Uterus (tissue), 4 donors: Measurements from ENCODE around the gene RPL10A. TPM values are rescaled to one million over a fixed set of nuclear protein-coding genes. Genes with fewer than 3 reads are reported as not detected.

ENCODE experiments used
- DNase-seq, 2 donors: peaks; one replicate each; pipeline ENCODE4 v3.0.0-alpha.2; 2019 to 2020
- H3K27ac ChIP-seq, 2 donors: fragments of 200-600 bp; sonication (generic); 1 replicate in 1 of 2; 2 replicates in 1 of 2; pipeline ENCODE4 v1.5.1; 2016 to 2018
- H3K27me3 ChIP-seq, 2 donors: fragments of 200-600 bp; sonication (generic); one replicate each; pipeline ENCODE4 v1.5.1; 2018 to 2019; ENCODE audit warnings: control low read depth in 1 of 2
- H3K36me3 ChIP-seq, 2 donors: fragments of 200-600 bp; sonication (generic); one replicate each; pipeline ENCODE4 v1.5.1; 2019; ENCODE audit warnings: control low read depth in 1 of 2
- H3K4me1 ChIP-seq, 2 donors: fragments of 200-600 bp; sonication (generic); one replicate each; pipeline ENCODE4 v1.5.1; 2018 to 2019; ENCODE audit warnings: control low read depth in 1 of 2
- H3K4me3 ChIP-seq, 2 donors: fragments of 200-600 bp; sonication (generic); 1 replicate in 1 of 2; 2 replicates in 1 of 2; pipeline ENCODE4 v1.5.1; 2018 to 2019; ENCODE audit warnings: mild to moderate bottlenecking in 1 of 2
- H3K9me3 ChIP-seq, 2 donors: fragments of 200-600 bp; sonication (generic); one replicate each; pipeline ENCODE4 v1.5.1; 2019; ENCODE audit warnings: control low read depth in 1 of 2
- POLR2A ChIP-seq, 2 donors: fragments of 450-650 bp; IDR thresholded peaks; one replicate each; pipeline ENCODE4 v1.6.1; 2016; ENCODE audit warnings: antibody characterized with exemption in 2 of 2, mild to moderate bottlenecking in 1 of 2, moderate library complexity in 1 of 2
- intact Hi-C: fragments of 100-400 bp; cut with DNase I; formaldehyde crosslinking; loops from one replicate; pipeline ENCODE4 v1.15.1; 2023; ENCODE audit warnings: low total_unique reads
- total RNA-seq, 4 donors: library from RNA; depleted of rRNA in 3 of 4; stranded (reverse); fragments of >200 nt in 3 of 4; gene quantifications; one replicate each; pipeline versions ENCODE4 v1.1.0 to v1.2.4, GENCODE V29; 2014 to 2023
- TF ChIP-seq, protein P1 (sequence below), 4 experiments: fragments of 200-600 bp in 2 of 4; fragments of 450-650 bp in 2 of 4; sonication (generic) in 2 of 4; IDR thresholded peaks; one replicate each; pipeline ENCODE4 v1.5.1; 2016 to 2019; ENCODE audit warnings: antibody characterized with exemption in 4 of 4, mild to moderate bottlenecking in 2 of 4, moderate library complexity in 1 of 4
- donor health status: DM: yes; HTN: yes; CAD: no.

The RPL10A gene
- total RNA-seq, 4 donors from 2014 or later: 1,557 to 4,762 (median 2,904) TPM

DNA sequence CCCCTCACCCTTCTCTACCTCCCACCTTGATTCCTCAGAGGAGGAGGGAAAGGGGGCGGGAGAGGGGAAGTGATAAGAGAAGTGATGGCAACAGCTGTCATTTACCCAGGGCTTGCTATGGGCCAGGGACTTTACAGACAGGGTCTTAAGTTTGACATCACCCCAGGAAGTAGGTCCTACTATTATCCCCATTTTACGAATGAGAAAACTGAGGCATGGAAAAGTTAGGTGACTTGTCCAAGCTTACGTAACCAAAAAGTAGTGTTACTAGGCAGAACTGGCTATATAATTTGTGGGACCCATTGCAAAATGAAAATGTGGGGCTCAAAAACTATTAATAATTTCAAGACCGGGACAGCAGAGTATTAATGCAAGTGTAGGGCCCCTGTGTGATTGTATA is 26.6 kb upstream of the RPL10A start:
- TF ChIP-seq, protein P1, sequence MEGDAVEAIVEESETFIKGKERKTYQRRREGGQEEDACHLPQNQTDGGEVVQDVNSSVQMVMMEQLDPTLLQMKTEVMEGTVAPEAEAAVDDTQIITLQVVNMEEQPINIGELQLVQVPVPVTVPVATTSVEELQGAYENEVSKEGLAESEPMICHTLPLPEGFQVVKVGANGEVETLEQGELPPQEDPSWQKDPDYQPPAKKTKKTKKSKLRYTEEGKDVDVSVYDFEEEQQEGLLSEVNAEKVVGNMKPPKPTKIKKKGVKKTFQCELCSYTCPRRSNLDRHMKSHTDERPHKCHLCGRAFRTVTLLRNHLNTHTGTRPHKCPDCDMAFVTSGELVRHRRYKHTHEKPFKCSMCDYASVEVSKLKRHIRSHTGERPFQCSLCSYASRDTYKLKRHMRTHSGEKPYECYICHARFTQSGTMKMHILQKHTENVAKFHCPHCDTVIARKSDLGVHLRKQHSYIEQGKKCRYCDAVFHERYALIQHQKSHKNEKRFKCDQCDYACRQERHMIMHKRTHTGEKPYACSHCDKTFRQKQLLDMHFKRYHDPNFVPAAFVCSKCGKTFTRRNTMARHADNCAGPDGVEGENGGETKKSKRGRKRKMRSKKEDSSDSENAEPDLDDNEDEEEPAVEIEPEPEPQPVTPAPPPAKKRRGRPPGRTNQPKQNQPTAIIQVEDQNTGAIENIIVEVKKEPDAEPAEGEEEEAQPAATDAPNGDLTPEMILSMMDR (IDR thresholded peaks at IDR 0.05): no peak
- no peak for TF ChIP-seq POLR2A (IDR thresholded peaks at IDR 0.05)
- H3K9me3 ChIP-seq: no peaks in the 10 kb centered on the region
- no peak overlapping the region for H3K27ac ChIP-seq
- intact Hi-C loops: no loop called here
- H3K36me3 ChIP-seq: no peaks in the 10 kb centered on the region
- no peak overlapping the region for H3K4me3 ChIP-seq
- H3K27me3 ChIP-seq: no peaks in the 10 kb centered on the region
- DNase-seq: no peak
- no peaks in the 10 kb centered on the region for H3K4me1 ChIP-seq

DNA sequence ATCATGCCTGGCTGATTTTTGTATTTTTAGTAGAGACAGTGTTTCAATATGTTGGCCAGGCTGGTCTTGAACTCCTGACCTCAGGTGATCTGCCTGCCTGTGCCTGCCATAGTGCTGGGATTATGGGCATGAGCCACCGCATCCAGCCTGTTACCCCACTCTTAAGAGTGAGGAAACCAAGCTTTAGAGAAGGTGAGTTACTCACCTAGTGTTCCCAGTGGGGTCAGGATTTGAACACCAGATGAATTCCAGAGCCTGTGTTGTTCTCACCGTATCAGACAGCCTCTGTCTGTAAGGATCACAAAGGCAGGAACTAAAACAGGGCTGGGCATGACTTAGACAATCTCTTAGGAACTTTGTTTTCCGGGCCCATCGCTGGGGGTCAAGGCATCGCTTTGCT is 25.5 kb upstream of the RPL10A start:
- Histone ChIP-seq H3K27ac (no peak overlapping the region), H3K4me1 (no peaks in the 10 kb centered on the region), H3K4me3 (no peak overlapping the region), H3K27me3 (no peaks in the 10 kb centered on the region), H3K9me3 (no peaks in the 10 kb centered on the region), H3K36me3 (no peaks in the 10 kb centered on the region)
- TF ChIP-seq, protein P1 (IDR thresholded peaks at IDR 0.05): no peak
- no peak for TF ChIP-seq POLR2A (IDR thresholded peaks at IDR 0.05)
- no peak for DNase-seq
- intact Hi-C loops: no loop called here

DNA sequence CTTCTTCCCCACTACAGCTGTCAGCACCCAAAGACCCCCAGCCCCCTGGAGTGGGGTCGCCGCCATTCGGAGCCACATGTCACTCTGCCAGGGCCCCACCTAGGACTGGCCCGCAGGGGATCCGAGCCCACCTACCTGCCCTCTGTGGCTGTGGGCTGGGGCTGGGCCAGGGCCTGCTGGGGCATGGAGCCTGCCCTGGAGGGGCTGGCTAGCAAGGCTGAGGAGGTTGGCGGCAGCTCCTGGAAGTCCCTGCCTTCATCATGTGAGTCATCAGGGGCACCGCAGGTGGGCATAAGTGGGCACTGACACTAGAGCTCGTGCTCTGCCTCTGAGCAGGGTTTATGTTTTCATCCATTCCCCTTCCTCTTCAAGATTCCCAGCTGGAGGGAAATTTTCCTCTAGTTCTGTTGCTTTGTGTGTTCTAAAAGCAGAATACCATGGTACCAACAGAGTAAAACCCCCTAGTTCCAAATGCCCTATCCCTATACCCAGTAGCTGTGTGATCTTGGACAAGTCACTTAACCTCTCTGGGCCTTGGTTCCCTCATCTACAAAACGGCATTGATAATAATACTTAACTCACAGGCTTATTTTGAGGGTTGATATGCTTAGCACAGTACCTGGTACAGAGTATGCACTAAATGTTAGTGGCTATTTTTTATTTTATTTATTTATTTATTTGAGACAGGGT is 24.7 kb upstream of the RPL10A start:
- H3K27me3 ChIP-seq: no peaks in the 10 kb centered on the region
- TF ChIP-seq, protein P1 (IDR thresholded peaks at IDR 0.05): no peak
- no peak for TF ChIP-seq POLR2A (IDR thresholded peaks at IDR 0.05)

DNA sequence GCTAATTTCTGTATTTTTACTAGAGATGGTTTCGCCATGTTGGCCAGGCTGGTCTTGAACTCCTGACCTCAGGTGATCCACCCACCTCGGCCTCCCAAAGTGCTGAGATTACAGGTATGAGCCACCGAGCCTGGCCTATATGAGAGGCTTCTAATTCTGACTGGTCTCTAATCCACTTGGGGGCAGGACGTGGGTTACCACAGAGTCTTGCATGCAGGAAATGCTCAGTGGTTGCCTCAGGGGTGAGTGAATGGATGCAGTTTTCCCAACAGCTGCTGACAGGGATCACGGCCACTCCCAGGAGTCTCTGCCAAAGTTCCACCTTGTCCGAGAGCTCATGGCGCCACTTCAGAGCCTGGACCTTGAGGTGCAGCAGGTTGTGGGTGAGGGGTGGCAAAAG is 22.5 kb upstream of the RPL10A start:
- H3K4me1 ChIP-seq: no peaks in the 10 kb centered on the region
- intact Hi-C loops: loop anchor here (2.0 kb wide), 1 partner anchor 105 kb away; no protein-coding TSS in a partner anchor
- H3K36me3 ChIP-seq: no peaks in the 10 kb centered on the region
- H3K9me3 ChIP-seq: no peaks in the 10 kb centered on the region
- no peak for TF ChIP-seq POLR2A (IDR thresholded peaks at IDR 0.05)
- TF ChIP-seq, protein P1 (IDR thresholded peaks at IDR 0.05): no peak
- DNase-seq: no peak
- no peak overlapping the region for H3K27ac ChIP-seq
- no peak overlapping the region for H3K4me3 ChIP-seq
- no peaks in the 10 kb centered on the region for H3K27me3 ChIP-seq

More for the DNA sequence above, 24.7 kb upstream of the RPL10A start:
- H3K4me1 ChIP-seq: no peaks in the 10 kb centered on the region
- H3K4me3 ChIP-seq: no peak overlapping the region
- H3K27ac ChIP-seq: no peak overlapping the region
- H3K9me3 ChIP-seq: no peaks in the 10 kb centered on the region
- DNase-seq: no peak
- no peaks in the 10 kb centered on the region for H3K36me3 ChIP-seq
- intact Hi-C loops: no loop called here

DNA sequence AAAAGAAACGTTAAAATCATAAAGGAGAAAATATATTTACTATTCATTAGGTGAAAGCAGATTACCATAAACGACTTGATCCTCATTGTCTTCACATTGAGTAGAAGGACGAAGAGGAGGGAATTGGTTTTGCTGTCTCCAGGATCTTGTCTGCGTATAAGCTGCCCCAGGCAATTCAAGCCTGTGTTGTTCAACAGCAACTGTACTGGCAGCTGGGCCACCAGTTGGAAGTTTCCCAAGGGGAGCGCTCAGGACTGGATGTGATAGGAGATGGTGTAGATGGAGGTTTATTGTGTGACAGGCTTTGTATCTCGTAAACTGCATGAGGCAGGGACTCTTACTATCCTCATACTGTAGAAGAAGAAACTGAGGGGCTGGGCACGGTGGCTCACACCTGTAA is 20.0 kb upstream of the RPL10A start:
- H3K4me3 ChIP-seq: no peak overlapping the region
- no peak for TF ChIP-seq POLR2A (IDR thresholded peaks at IDR 0.05)
- no peaks in the 10 kb centered on the region for H3K27me3 ChIP-seq
- H3K9me3 ChIP-seq: no peaks in the 10 kb centered on the region
- intact Hi-C loops: no loop called here
- H3K27ac ChIP-seq: no peak overlapping the region
- H3K36me3 ChIP-seq: no peaks in the 10 kb centered on the region
- H3K4me1 ChIP-seq: no peaks in the 10 kb centered on the region
- DNase-seq: no peak
